Bronchus fibroblast of lung (primary cell): Measurements from ENCODE around the gene PRPS1L1. TPM values are rescaled to one million over a fixed set of nuclear protein-coding genes. Genes with fewer than 3 reads are reported as not detected.

Experiments used
- total RNA-seq: library from RNA; depleted of rRNA; stranded (reverse); fragments of >200 nt; gene quantifications from 2 replicates; pipeline ENCODE4 v1.2.3, GENCODE V29; 2015

Gene PRPS1L1
- not detected in 2 replicates for total RNA-seq

GRCh38 chr7:18027628-18028027 lies at the start of gene PRPS1L1:
TSS of gene PRPS1L1 (minus strand) at chr7:18027846.

Other genes starting within 250 kb of the PRPS1L1 start
- gene SNX13, start 87.4 kb downstream of the PRPS1L1 start, total RNA-seq, result 15.8 and 26.1 TPM in 2 replicates